Epithelial cell of esophagus (primary cell): ENCODE measurements around the gene UBQLN1.

ENCODE experiments used
- DNase-seq: peaks from one replicate; pipeline ENCODE4 v3.0.0; 2010; ENCODE audit warnings: low read depth
- H3K4me3 ChIP-seq: 2 replicates; pipeline ENCODE4 v1.5.1; 2011; ENCODE audit warnings: mild to moderate bottlenecking, low read length, control low read depth
- CTCF ChIP-seq: IDR thresholded peaks from 2 replicates; pipeline ENCODE4 v1.5.1; 2011; ENCODE audit warnings: low read depth, mild to moderate bottlenecking, low read length, control low read depth, inconsistent platforms; ENCODE audit not compliant: insufficient read depth; ENCODE audit errors: missing control alignments

The UBQLN1 gene

GRCh38 chr9:83651558-83651957 lies 56.2 kb downstream of the UBQLN1 start:
- TF ChIP-seq CTCF = no peak
- no peak for DNase-seq
- no peak overlapping the region for H3K4me3 ChIP-seq

DNA sequence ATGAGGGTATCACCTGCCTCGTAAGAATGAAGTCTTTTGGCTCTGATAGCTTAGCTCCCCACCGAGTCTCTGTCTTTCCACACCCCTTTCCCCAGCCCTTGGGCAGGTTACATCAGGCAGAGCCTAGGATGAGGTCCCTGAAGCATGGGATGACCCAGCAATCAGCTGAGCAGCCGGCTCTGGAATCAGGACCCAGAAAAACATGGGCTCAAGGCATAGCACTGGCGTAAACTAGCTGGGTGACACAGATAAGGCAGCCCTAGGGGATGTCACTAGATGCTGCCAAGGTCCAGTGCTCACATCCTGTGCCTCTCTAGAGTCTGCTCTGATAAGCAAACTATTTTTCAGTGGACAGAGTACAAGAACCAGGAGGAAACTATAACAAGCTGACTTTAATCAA lies 58.2 kb downstream of the UBQLN1 start:
- H3K4me3 ChIP-seq = no peak overlapping the region
- DNase-seq = no peak
- TF ChIP-seq CTCF = no peak

DNA sequence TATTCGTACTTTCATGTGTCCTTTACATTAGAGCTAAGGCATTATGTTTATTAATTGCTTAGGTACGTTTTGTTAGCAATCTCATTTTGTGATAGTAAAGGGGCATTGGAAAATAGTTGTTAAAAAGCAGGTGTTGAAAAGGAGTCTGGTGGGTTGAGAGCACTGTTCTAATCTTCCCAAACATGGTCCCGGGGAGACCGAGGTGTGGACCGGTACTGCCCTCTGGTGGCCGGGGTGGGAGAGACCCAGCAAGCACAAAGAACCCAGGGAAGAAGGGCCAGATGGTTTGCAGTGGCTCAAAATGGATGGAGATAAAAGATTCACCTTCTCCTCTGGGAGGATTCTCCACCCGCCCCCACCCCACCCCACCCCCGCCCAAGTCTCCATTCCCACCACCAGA lies 58.7 kb downstream of the UBQLN1 start:
- no peak overlapping the region for H3K4me3 ChIP-seq
- TF ChIP-seq CTCF = peak; percentile 81
- DNase-seq = peak; percentile 54

- H3K4me3 ChIP-seq = no peak overlapping the region
- DNase-seq = no peak
- no peak for TF ChIP-seq CTCF
Observed at GRCh38 chr9:83646500-83647239, 61.1 kb downstream of the UBQLN1 start.

- DNase-seq = no peak
- TF ChIP-seq CTCF = no peak
- H3K4me3 ChIP-seq = no peak overlapping the region
Observed at GRCh38 chr9:83642793-83643192, 65.0 kb downstream of the UBQLN1 start.

DNA sequence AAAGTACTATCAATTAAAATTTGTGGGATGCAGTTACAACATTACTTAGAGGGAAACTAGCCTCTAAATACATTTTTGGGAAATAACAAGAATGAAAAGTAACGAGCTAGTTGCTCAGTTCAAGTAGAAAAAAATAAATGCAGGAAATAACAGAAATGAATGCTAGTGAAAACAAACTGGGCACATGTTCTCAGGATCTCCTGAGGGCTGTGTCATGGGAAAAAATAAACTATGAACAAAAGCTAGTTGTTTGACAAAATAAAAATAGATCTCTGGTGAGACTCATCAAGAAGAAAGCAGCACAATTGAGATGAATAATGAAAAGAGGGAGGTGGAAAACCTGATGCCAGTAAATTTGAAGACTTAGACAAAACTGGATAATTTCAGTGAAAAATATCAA lies 68.5 kb downstream of the UBQLN1 start:
- TF ChIP-seq CTCF = no peak
- H3K4me3 ChIP-seq = no peak overlapping the region
- no peak for DNase-seq

- no peak for TF ChIP-seq CTCF
- H3K4me3 ChIP-seq = no peak overlapping the region
- DNase-seq = no peak
Observed at GRCh38 chr9:83637389-83637788, 70.4 kb downstream of the UBQLN1 start.
